AG10803 (cell line): Measurements from ENCODE around the gene KDM8.

Source experiments
- DNase-seq: peaks from one replicate; pipeline ENCODE4 v3.0.0; 2010; ENCODE audit warnings: low read depth
- H3K4me3 ChIP-seq: 2 replicates; pipeline ENCODE4 v1.5.1; 2011; ENCODE audit warnings: mild to moderate bottlenecking, low read length, control low read depth
- CTCF ChIP-seq: conservative IDR thresholded peaks from 2 replicates; pipeline ENCODE4 v1.5.1; 2011; ENCODE audit warnings: mild to moderate bottlenecking, low read length, control low read depth, inconsistent platforms

KDM8 gene

GRCh38 chr16:27223226-27223610 is 19.9 kb downstream of the KDM8 start:
- H3K4me3 ChIP-seq = no peak overlapping the region
- DNase-seq = no peak
- no peak; the same call in 1 of the 2 replicates for TF ChIP-seq CTCF

GRCh38 chr16:27223701-27224100 is 20.4 kb downstream of the KDM8 start:
- DNase-seq = no peak
- H3K4me3 ChIP-seq = no peak overlapping the region
- TF ChIP-seq CTCF = no peak

- DNase-seq = no peak
- H3K4me3 ChIP-seq = no peak overlapping the region
- TF ChIP-seq CTCF = no peak
Observed at GRCh38 chr16:27224271-27224737, 21.0 kb downstream of the KDM8 start.

- H3K4me3 ChIP-seq = no peak overlapping the region
- no peak for DNase-seq
- no peak for TF ChIP-seq CTCF
Observed at GRCh38 chr16:27224741-27225300, 21.5 kb downstream of the KDM8 start.

- no peak overlapping the region for H3K4me3 ChIP-seq
- no peak for TF ChIP-seq CTCF
- no peak for DNase-seq
Observed at GRCh38 chr16:27225536-27226360, 22.4 kb downstream of the KDM8 start.

GRCh38 chr16:27226476-27226875 is 23.1 kb downstream of the KDM8 start:
- no peak for TF ChIP-seq CTCF
- DNase-seq = no peak
- H3K4me3 ChIP-seq = no peak overlapping the region
